H9 (cell line): Measurements from ENCODE around the gene UNK. TPM values are rescaled to one million over a fixed set of nuclear protein-coding genes. Genes with fewer than 3 reads are reported as not detected.

Source experiments
- DNase-seq: peaks from one replicate; pipeline ENCODE4 v3.0.0-alpha.2; 2017
- H2AFZ ChIP-seq: one replicate; pipeline ENCODE4 v1.6.1; 2013; ENCODE audit warnings: mild to moderate bottlenecking, low read length, control low read depth, moderate library complexity
- H2AK5ac ChIP-seq: 2 replicates; pipeline ENCODE4 v1.6.1; 2013; ENCODE audit warnings: low read length, control low read depth, mixed read lengths; ENCODE audit not compliant: insufficient read length
- H2BK120ac ChIP-seq: one replicate; pipeline ENCODE4 v1.6.1; 2013; ENCODE audit warnings: low read depth, mild to moderate bottlenecking, low read length, control low read depth, inconsistent platforms; ENCODE audit not compliant: poor library complexity, severe bottlenecking
- H2BK12ac ChIP-seq: 2 replicates; pipeline ENCODE4 v1.6.1; 2013; ENCODE audit warnings: low read length, control low read depth, mixed read lengths, low read depth; ENCODE audit not compliant: insufficient read length
- H2BK15ac ChIP-seq: 2 replicates; pipeline ENCODE4 v1.6.1; 2013; ENCODE audit warnings: low read depth, low read length, control low read depth
- H2BK20ac ChIP-seq: one replicate; pipeline ENCODE4 v1.6.1; 2013; ENCODE audit warnings: low read depth, mild to moderate bottlenecking, low read length, control low read depth, inconsistent platforms; ENCODE audit not compliant: poor library complexity, severe bottlenecking
- H2BK5ac ChIP-seq: 2 replicates; pipeline ENCODE4 v1.6.1; 2013; ENCODE audit warnings: low read length, control low read depth, mixed read lengths; ENCODE audit not compliant: insufficient read length
- H3K14ac ChIP-seq: 2 replicates; pipeline ENCODE4 v1.6.1; 2013; ENCODE audit warnings: low read length, control low read depth; ENCODE audit not compliant: insufficient read depth
- H3K18ac ChIP-seq: 2 replicates; pipeline ENCODE4 v1.6.1; 2013; ENCODE audit warnings: low read depth, mild to moderate bottlenecking, mixed read lengths, low read length, control low read depth; ENCODE audit not compliant: insufficient read length
- H3K23ac ChIP-seq: 2 replicates; pipeline ENCODE4 v1.6.1; 2013; ENCODE audit warnings: low read length, control low read depth, mixed read lengths, low read depth; ENCODE audit not compliant: insufficient read length
- H3K23me2 ChIP-seq: 2 replicates; pipeline ENCODE4 v1.6.1; 2013; ENCODE audit warnings: low read depth, mild to moderate bottlenecking, mixed read lengths, low read length, control low read depth; ENCODE audit not compliant: insufficient read length, poor library complexity, severe bottlenecking
- H3K27ac ChIP-seq: 2 replicates; pipeline ENCODE4 v1.5.1; 2013; ENCODE audit warnings: low read length, control low read depth, mixed read lengths, low read depth; ENCODE audit not compliant: insufficient read length
- H3K27me3 ChIP-seq: 2 replicates; pipeline ENCODE4 v1.6.1; 2013; ENCODE audit warnings: low read length, control low read depth, inconsistent platforms; ENCODE audit not compliant: insufficient read depth
- H3K4ac ChIP-seq: 2 replicates; pipeline ENCODE4 v1.6.1; 2013; ENCODE audit warnings: low read depth, mild to moderate bottlenecking, control low read depth, inconsistent platforms, low read length, moderate library complexity
- H3K4me1 ChIP-seq: 2 replicates; pipeline ENCODE4 v1.6.1; 2013; ENCODE audit warnings: low read length, control low read depth, inconsistent platforms; ENCODE audit not compliant: insufficient read depth
- H3K4me2 ChIP-seq: 2 replicates; pipeline ENCODE4 v1.6.1; 2013; ENCODE audit warnings: low read length, control low read depth, mixed read lengths; ENCODE audit not compliant: insufficient read length, insufficient read depth
- H3K56ac ChIP-seq: 2 replicates; pipeline ENCODE4 v1.6.1; 2013; ENCODE audit warnings: low read depth, mild to moderate bottlenecking, mixed read lengths, low read length, control low read depth; ENCODE audit not compliant: insufficient read length
- H3K79me1 ChIP-seq: 2 replicates; pipeline ENCODE4 v1.6.1; 2013; ENCODE audit warnings: low read depth, mild to moderate bottlenecking, moderate library complexity, low read length, control low read depth, inconsistent platforms; ENCODE audit not compliant: insufficient read depth, poor library complexity, severe bottlenecking
- H3K79me2 ChIP-seq: 2 replicates; pipeline ENCODE4 v1.6.1; 2013; ENCODE audit warnings: low read length, control low read depth, inconsistent platforms; ENCODE audit not compliant: insufficient read depth
- H3K9ac ChIP-seq: 2 replicates; pipeline ENCODE4 v1.6.1; 2013; ENCODE audit warnings: low read length, control low read depth, mixed read lengths; ENCODE audit not compliant: insufficient read length; ENCODE audit errors: extremely low read depth
- H3K9me3 ChIP-seq: one replicate; pipeline ENCODE4 v1.6.1; 2013; ENCODE audit warnings: low read depth, low read length, inconsistent platforms; ENCODE audit not compliant: control insufficient read depth
- H3T11ph ChIP-seq: one replicate; pipeline ENCODE4 v1.6.1; 2013; ENCODE audit warnings: mild to moderate bottlenecking, low read length, control low read depth, inconsistent platforms
- H4K20me1 ChIP-seq: one replicate; pipeline ENCODE4 v1.6.1; 2013; ENCODE audit not compliant: control insufficient read depth, insufficient read length, insufficient read depth
- H4K5ac ChIP-seq: 2 replicates; pipeline ENCODE4 v1.6.1; 2013; ENCODE audit warnings: low read depth, mild to moderate bottlenecking, mixed read lengths, low read length, control low read depth; ENCODE audit not compliant: insufficient read length
- H4K8ac ChIP-seq: replicated peaks from 2 replicates; pipeline ENCODE4 v1.6.1; 2013; ENCODE audit warnings: low read length, control low read depth, mixed read lengths, low read depth; ENCODE audit not compliant: insufficient read length
- H4K91ac ChIP-seq: 2 replicates; pipeline ENCODE4 v1.6.1; 2013; ENCODE audit warnings: low read depth, mild to moderate bottlenecking, moderate library complexity, mixed read lengths, low read length, control low read depth; ENCODE audit not compliant: insufficient read length
- H3K27ac Mint-ChIP-seq, 3 experiments: 2 replicates in 2 of 3; 3 replicates in 1 of 3; pipeline ENCODE4 v1.8.0; 2020 to 2021; ENCODE audit warnings: mixed read lengths in 3 of 3, mild to moderate bottlenecking in 1 of 3, moderate library complexity in 1 of 3
- H3K27me3 Mint-ChIP-seq: 2 replicates; pipeline ENCODE4 v1.8.0; 2021; ENCODE audit warnings: low read depth, mild to moderate bottlenecking, moderate library complexity, mixed read lengths
- H3K36me3 Mint-ChIP-seq, 3 experiments: 2 replicates in 2 of 3; 3 replicates in 1 of 3; pipeline ENCODE4 v1.8.0; 2020 to 2021; ENCODE audit warnings: low read depth in 3 of 3, mixed read lengths in 3 of 3; ENCODE audit not compliant: insufficient read depth in 1 of 3
- H3K4me1 Mint-ChIP-seq, 2 experiments: 2 replicates each; pipeline ENCODE4 v1.8.0; 2020; ENCODE audit warnings: mixed read lengths in 2 of 2
- H3K4me3 Mint-ChIP-seq, 2 experiments: 2 replicates in 1 of 2; 3 replicates in 1 of 2; pipeline ENCODE4 v1.8.0; 2020 to 2021; ENCODE audit warnings: mild to moderate bottlenecking in 2 of 2, mixed read lengths in 2 of 2, moderate library complexity in 1 of 2
- H3K9me3 Mint-ChIP-seq, 2 experiments: 2 replicates in 1 of 2; 3 replicates in 1 of 2; pipeline ENCODE4 v1.8.0; 2020; ENCODE audit warnings: mild to moderate bottlenecking in 2 of 2, mixed read lengths in 2 of 2, moderate library complexity in 1 of 2
- CTCF ChIP-seq: fragments of 200-600 bp; sonication (generic); conservative IDR thresholded peaks from 3 replicates; pipeline ENCODE4 v1.8.0; 2021; ENCODE audit warnings: antibody characterized with exemption, mild to moderate bottlenecking
- WGBS: extraction: QIAGEN DNeasy Blood & Tissue Kit; methylation state at CpG from one replicate; pipeline ENCODE4 v1.1.7; 2013; ENCODE audit warnings: missing lambda C conversion rate, low lambda C conversion rate, mixed read lengths; ENCODE audit not compliant: insufficient read length; ENCODE audit errors: extremely low coverage; 5-methylcytosine and 5-hydroxymethylcytosine counted together
- total RNA-seq: library from RNA; stranded (reverse); gene quantifications from 2 replicates; pipeline ENCODE4 v1.2.1, GENCODE V29; 2021

Gene UNK
- total RNA-seq, 1 experiment from 2014 or later: 36.4 TPM

DNA sequence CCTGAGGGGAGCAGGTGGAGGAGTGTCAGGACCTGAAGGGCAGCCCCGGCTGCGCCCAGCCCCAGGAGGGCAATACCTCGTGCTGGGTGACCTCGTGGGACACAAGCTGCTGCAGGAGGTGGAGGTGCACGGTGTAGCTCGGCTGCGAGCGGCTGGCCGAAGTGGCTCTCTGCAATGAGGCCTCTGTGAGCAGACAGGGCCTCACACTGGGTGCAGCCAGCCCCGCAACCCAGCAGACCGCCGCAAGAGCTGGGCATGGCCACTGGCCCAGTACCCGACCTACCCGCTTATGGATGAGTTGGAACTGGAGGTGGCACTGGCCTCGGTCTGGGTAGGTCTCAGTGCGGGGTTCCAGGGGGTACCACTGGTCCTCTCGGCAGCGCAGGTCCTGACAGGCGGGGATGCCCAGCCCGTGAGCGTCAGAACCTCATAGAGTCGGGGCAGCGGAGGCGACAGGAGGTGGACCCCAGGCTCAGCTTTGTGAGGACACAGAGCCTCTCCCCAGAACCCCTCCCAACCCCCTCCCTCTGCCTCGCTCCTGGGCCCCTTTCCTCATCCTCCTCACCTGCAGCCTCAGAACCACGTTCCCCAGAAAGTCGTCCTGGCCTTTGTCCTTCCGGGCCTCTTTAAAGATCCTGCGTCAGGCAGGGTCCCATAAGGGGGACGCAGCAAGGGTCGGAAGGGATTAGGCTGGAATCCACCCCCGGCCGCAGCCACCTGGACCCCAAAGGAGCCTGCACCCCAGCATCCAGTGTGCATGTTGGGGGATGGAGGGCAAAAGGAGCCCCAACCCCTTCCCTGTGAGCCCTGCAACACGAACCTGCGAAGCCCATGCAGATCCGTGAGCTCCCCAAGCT is 55.6 kb downstream of the UNK start:
- Histone ChIP-seq H3K9ac (no peak overlapping the region), H3K23me2 (no peaks in the 10 kb centered on the region), H3K9me3 (no peaks in the 10 kb centered on the region), H2BK12ac (no peak overlapping the region), H3K4ac (no peak overlapping the region), H3K27me3 (no peaks in the 10 kb centered on the region), H4K20me1 (no peaks in the 10 kb centered on the region), H2BK5ac (no peak overlapping the region), H3K79me2 (no peaks in the 10 kb centered on the region), H3K27ac (no peak overlapping the region), H2BK120ac (no peak overlapping the region), H4K91ac (no peak overlapping the region), H3T11ph (no peak overlapping the region), H3K56ac (no peak overlapping the region), H2AFZ (no peak overlapping the region), H3K4me2 (no peak overlapping the region), H3K18ac (no peak overlapping the region), H2BK20ac (no peak overlapping the region), H3K14ac (no peak overlapping the region), H2AK5ac (no peak overlapping the region), H3K4me1 (no peaks in the 10 kb centered on the region), H4K8ac (no peak overlapping the region), H3K23ac (no peak overlapping the region), H2BK15ac (no peak overlapping the region), H4K5ac (no peak overlapping the region), H3K79me1 (no peaks in the 10 kb centered on the region)
- no CpG with 5 or more reads among the region's 36 CpGs for WGBS
- Mint-ChIP-seq H3K27ac (no peak overlapping the region), H3K9me3 (no peaks in the 10 kb centered on the region), H3K36me3 (no peaks in the 10 kb centered on the region), H3K4me1 (peaks cover 2 to 14% of the 10 kb centered on the region in 2 experiments), H3K4me3 (no peak overlapping the region), H3K27me3 (no peaks in the 10 kb centered on the region)
- DNase-seq: no peak
- no peak for TF ChIP-seq CTCF
